HG03064 (cell line): Measurements from ENCODE around the gene DBNDD2.

Source experiments
- ATAC-seq: cut with Tn5 transposase; IDR thresholded peaks from one replicate; pipeline ENCODE4 v1.9.1; 2021; ENCODE audit warnings: low read depth; ENCODE audit not compliant: unreplicated experiment

DBNDD2 gene

GRCh38 chr20:45377269-45377668, 30.8 kb upstream of the DBNDD2 start:
- no peak for ATAC-seq

GRCh38 chr20:45378191-45378590, 29.9 kb upstream of the DBNDD2 start, which contains the start of gene TP53TG5:
Gene TP53TG5 (minus strand): TSS chr20:45378325. CDS start chr20:45378236, 89 bp downstream.
- no peak for ATAC-seq

- no peak for ATAC-seq
These were observed 20.8 kb upstream of the DBNDD2 start for GRCh38 chr20:45387274-45387673.

GRCh38 chr20:45390931-45391330, 17.2 kb upstream of the DBNDD2 start:
- no peak for ATAC-seq

- ATAC-seq = no peak
These were observed 16.5 kb upstream of the DBNDD2 start for GRCh38 chr20:45391559-45391958.

GRCh38 chr20:45392733-45393132, 15.4 kb upstream of the DBNDD2 start:
- no peak for ATAC-seq

GRCh38 chr20:45394221-45395113, 13.6 kb upstream of the DBNDD2 start:
- no peak for ATAC-seq

- no peak for ATAC-seq
These were observed 13.0 kb upstream of the DBNDD2 start for GRCh38 chr20:45395114-45395415.

- no peak for ATAC-seq
These were observed 9.1 kb upstream of the DBNDD2 start for GRCh38 chr20:45399018-45399417.

GRCh38 chr20:45400346-45401031, 7.6 kb upstream of the DBNDD2 start:
- ATAC-seq = no peak

- ATAC-seq = no peak
These were observed 5.1 kb upstream of the DBNDD2 start for GRCh38 chr20:45402946-45403345.

- no peak for ATAC-seq
These were observed 3.7 kb upstream of the DBNDD2 start for GRCh38 chr20:45404438-45404837.

- no peak for ATAC-seq
These were observed 2.4 kb upstream of the DBNDD2 start for GRCh38 chr20:45405571-45406259.

- no peak for ATAC-seq
These were observed 1.6 kb upstream of the DBNDD2 start for GRCh38 chr20:45406260-45407066.

GRCh38 chr20:45407067-45407745, 883 bp upstream of the DBNDD2 start:
- ATAC-seq = no peak

GRCh38 chr20:45408646-45409213, 641 bp downstream of the DBNDD2 start:
- no peak for ATAC-seq

GRCh38 chr20:45409521-45410272, 1.6 kb downstream of the DBNDD2 start:
- no peak for ATAC-seq

GRCh38 chr20:45410887-45411286, 2.8 kb downstream of the DBNDD2 start:
- ATAC-seq = no peak

GRCh38 chr20:45412653-45413052, 4.6 kb downstream of the DBNDD2 start:
- ATAC-seq = no peak
